Effector memory CD4-positive, alpha-beta T cell (primary cell): ENCODE measurements around the gene ITGB3.

Source experiments
- DNase-seq, 3 donors: peaks; one replicate each; pipeline ENCODE4 v3.0.0-alpha.2; 2020
- H3K27ac ChIP-seq: 2 replicates; pipeline ENCODE4 v1.7.0; 2013; ENCODE audit warnings: mild to moderate bottlenecking, low read length, moderate library complexity; ENCODE audit not compliant: insufficient read depth, poor library complexity, severe bottlenecking
- H3K27me3 ChIP-seq: replicated peaks from 2 replicates; pipeline ENCODE4 v1.7.0; 2013; ENCODE audit warnings: mild to moderate bottlenecking, low read length; ENCODE audit not compliant: insufficient read depth, control insufficient read depth, poor library complexity, severe bottlenecking
- H3K36me3 ChIP-seq: 2 replicates; pipeline ENCODE4 v1.7.0; 2013; ENCODE audit warnings: mild to moderate bottlenecking, low read length, moderate library complexity; ENCODE audit not compliant: control insufficient read depth, insufficient read depth
- H3K4me1 ChIP-seq: 2 replicates; pipeline ENCODE4 v1.7.0; 2013; ENCODE audit warnings: low read length, mild to moderate bottlenecking; ENCODE audit not compliant: control insufficient read depth, insufficient read depth, poor library complexity, severe bottlenecking
- H3K4me3 ChIP-seq: 2 replicates; pipeline ENCODE4 v1.7.0; 2013; ENCODE audit warnings: low read length, low read depth, mild to moderate bottlenecking; ENCODE audit not compliant: insufficient read depth, poor library complexity, severe bottlenecking
- H3K9me3 ChIP-seq: 2 replicates; pipeline ENCODE4 v1.7.0; 2013; ENCODE audit warnings: mild to moderate bottlenecking, low read length, moderate library complexity; ENCODE audit not compliant: control insufficient read depth

The ITGB3 gene

GRCh38 chr17:47280072-47280811, 26.6 kb downstream of the ITGB3 start:
- Histone ChIP-seq H3K4me3 (no peak overlapping the region), H3K27ac (no peak overlapping the region), H3K36me3 (no peaks in the 10 kb centered on the region), H3K9me3 (no peaks in the 10 kb centered on the region), H3K27me3 (no peaks in the 10 kb centered on the region), H3K4me1 (no peaks in the 10 kb centered on the region)
- DNase-seq, result no peak

GRCh38 chr17:47281216-47281615, 27.6 kb downstream of the ITGB3 start:
- Histone ChIP-seq H3K4me3 (no peak overlapping the region), H3K4me1 (no peaks in the 10 kb centered on the region), H3K27me3 (no peaks in the 10 kb centered on the region), H3K36me3 (no peaks in the 10 kb centered on the region), H3K9me3 (no peaks in the 10 kb centered on the region), H3K27ac (no peak overlapping the region)
- DNase-seq, result no peak

GRCh38 chr17:47285003-47285402, 31.4 kb downstream of the ITGB3 start:
- H3K9me3 ChIP-seq, result no peaks in the 10 kb centered on the region
- no peak for DNase-seq
- no peak overlapping the region for H3K4me3 ChIP-seq
- H3K4me1 ChIP-seq, result no peaks in the 10 kb centered on the region
- H3K27ac ChIP-seq, result no peak overlapping the region
- no peaks in the 10 kb centered on the region for H3K27me3 ChIP-seq
- H3K36me3 ChIP-seq, result no peaks in the 10 kb centered on the region

GRCh38 chr17:47286198-47286914, 32.7 kb downstream of the ITGB3 start:
- Histone ChIP-seq H3K36me3 (no peaks in the 10 kb centered on the region), H3K9me3 (no peaks in the 10 kb centered on the region), H3K27me3 (no peaks in the 10 kb centered on the region), H3K27ac (no peak overlapping the region), H3K4me1 (no peaks in the 10 kb centered on the region), H3K4me3 (no peak overlapping the region)
- no peak for DNase-seq

- H3K27ac ChIP-seq, result no peak overlapping the region
- no peaks in the 10 kb centered on the region for H3K4me1 ChIP-seq
These were observed 33.4 kb downstream of the ITGB3 start for GRCh38 chr17:47287068-47287467.

GRCh38 chr17:47287639-47288038, 34.0 kb downstream of the ITGB3 start:
- Histone ChIP-seq H3K4me1 (no peaks in the 10 kb centered on the region), H3K36me3 (no peaks in the 10 kb centered on the region), H3K27me3 (no peaks in the 10 kb centered on the region), H3K4me3 (no peak overlapping the region), H3K27ac (no peak overlapping the region), H3K9me3 (no peaks in the 10 kb centered on the region)
- no peak for DNase-seq

More at GRCh38 chr17:47287068-47287467, 33.4 kb downstream of the ITGB3 start:
- H3K27me3 ChIP-seq, result no peaks in the 10 kb centered on the region
- H3K4me3 ChIP-seq, result no peak overlapping the region
- no peaks in the 10 kb centered on the region for H3K36me3 ChIP-seq
- no peak for DNase-seq
- no peaks in the 10 kb centered on the region for H3K9me3 ChIP-seq

- Histone ChIP-seq H3K36me3 (no peaks in the 10 kb centered on the region), H3K27ac (no peak overlapping the region), H3K9me3 (no peaks in the 10 kb centered on the region), H3K4me1 (no peaks in the 10 kb centered on the region), H3K4me3 (no peak overlapping the region), H3K27me3 (no peaks in the 10 kb centered on the region)
- DNase-seq, result no peak
These were observed 35.0 kb downstream of the ITGB3 start for GRCh38 chr17:47288531-47289116.

- Histone ChIP-seq H3K4me3 (no peak overlapping the region), H3K36me3 (no peaks in the 10 kb centered on the region), H3K9me3 (no peaks in the 10 kb centered on the region), H3K27ac (no peak overlapping the region), H3K27me3 (no peaks in the 10 kb centered on the region), H3K4me1 (no peaks in the 10 kb centered on the region)
- no peak for DNase-seq
These were observed 35.7 kb downstream of the ITGB3 start for GRCh38 chr17:47289302-47289701.

GRCh38 chr17:47290870-47291241, 37.2 kb downstream of the ITGB3 start:
- H3K9me3 ChIP-seq, result no peaks in the 10 kb centered on the region
- no peaks in the 10 kb centered on the region for H3K36me3 ChIP-seq
- H3K27me3 ChIP-seq, result no peaks in the 10 kb centered on the region
- DNase-seq, result no peak
- no peak overlapping the region for H3K27ac ChIP-seq
- H3K4me3 ChIP-seq, result no peak overlapping the region
- H3K4me1 ChIP-seq, result no peaks in the 10 kb centered on the region

- Histone ChIP-seq H3K27ac (no peak overlapping the region), H3K9me3 (no peaks in the 10 kb centered on the region), H3K4me1 (no peaks in the 10 kb centered on the region), H3K27me3 (no peaks in the 10 kb centered on the region), H3K36me3 (no peaks in the 10 kb centered on the region), H3K4me3 (no peak overlapping the region)
- DNase-seq, result no peak
These were observed 37.7 kb downstream of the ITGB3 start for GRCh38 chr17:47291242-47291873.
